K562 (cell line): ENCODE data around the gene ARPC4. TPM values are rescaled to one million over a fixed set of nuclear protein-coding genes. Genes with fewer than 3 reads are reported as not detected.
A peak's percentile ranks its signal among the peaks of the same experiment; 100 is the strongest.

Experiments
- ATAC-seq: fragments of 200-7000 bp; cut with Tn5 transposase; 3 replicates; pipeline ENCODE4 v1.9.1; 2020; ENCODE audit warnings: moderate library complexity
- BruUV-seq: library from RNA; stranded (reverse); fragments of 400-500 nt; replicated peaks from 2 replicates; lab custom pipeline; 2021; lab: Mats Ljungman, UMichigan
- CTCF ChIA-PET: fragments of 300-600 bp; formaldehyde crosslinking; extraction: SDS; loops from one replicate; lab custom pipeline; 2021; ENCODE audit warnings: low intra/inter-chr PET ratio; lab: Yijun Ruan, JAX
- POLR2A ChIA-PET: fragments of 300-600, 350-650 bp; sonication (Branson Sonifier 250); formaldehyde crosslinking; extraction: SDS; loops from one replicate; lab custom pipeline; 2021; ENCODE audit warnings: antibody characterized with exemption, inconsistent platforms; lab: Yijun Ruan, JAX
- DNase-seq, 4 experiments: peaks; one replicate each; pipeline versions ENCODE4 v3.0.0 to v3.0.0-alpha.2; 2011 to 2018; ENCODE audit warnings: low spot score in 3 of 4, mixed read lengths in 3 of 4; ENCODE audit errors: extremely low read depth in 1 of 4
- FAIRE-seq: peaks from 2 replicates; lab custom pipeline; 2011; peaks lifted over from hg19 to GRCh38; lab: Jason Lieb, UNC
- H2AFZ ChIP-seq: 2 replicates; pipeline ENCODE4 v1.6.0; 2011; ENCODE audit warnings: low read depth, low read length, control low read depth, inconsistent platforms
- H3K27ac ChIP-seq: fragments of 200-600 bp; 3 replicates; pipeline ENCODE4 v1.8.0; 2011; ENCODE audit warnings: low read depth, mild to moderate bottlenecking, control low read depth, inconsistent platforms, low read length, moderate library complexity, mixed read lengths; ENCODE audit errors: extremely low read depth
- H3K27me3 ChIP-seq, 2 experiments: fragments of 300-600 bp in 1 of 2; 2 replicates in 1 of 2; 3 replicates in 1 of 2; pipeline versions ENCODE4 v1.6.0 to v1.8.0; 2011; ENCODE audit warnings: inconsistent platforms in 2 of 2, low read length in 2 of 2, mild to moderate bottlenecking in 1 of 2, mixed read lengths in 1 of 2, moderate library complexity in 1 of 2; ENCODE audit not compliant: control insufficient read depth in 2 of 2, insufficient read depth in 2 of 2
- H3K36me3 ChIP-seq: fragments of 300-600 bp; 3 replicates; pipeline ENCODE4 v1.8.0; 2011; ENCODE audit warnings: mild to moderate bottlenecking, low read length, inconsistent platforms; ENCODE audit not compliant: control insufficient read depth, insufficient read depth
- H3K4me1 ChIP-seq, 2 experiments: fragments of 200-600 bp in 1 of 2; replicated peaks in 1 of 2; 2 replicates in 1 of 2; 3 replicates in 1 of 2; pipeline versions ENCODE4 v1.5.1 to v1.8.0; 2011; ENCODE audit warnings: inconsistent platforms in 2 of 2, low read length in 2 of 2, mild to moderate bottlenecking in 1 of 2, mixed read lengths in 1 of 2, moderate library complexity in 1 of 2; ENCODE audit not compliant: control insufficient read depth in 2 of 2, insufficient read depth in 2 of 2
- H3K4me2 ChIP-seq: 2 replicates; pipeline ENCODE4 v1.6.1; 2011; ENCODE audit warnings: low read length, control low read depth, inconsistent platforms, mixed read lengths; ENCODE audit not compliant: insufficient read depth
- H3K4me3 ChIP-seq: fragments of 200-600 bp; sonication (generic), shearing (Covaris generic); 2 replicates; pipeline ENCODE4 v1.5.1; 2016; ENCODE audit warnings: control low read depth, inconsistent platforms
- H3K79me2 ChIP-seq: fragments of 200-600 bp; 3 replicates; pipeline ENCODE4 v1.8.0; 2011; ENCODE audit warnings: low read length, inconsistent platforms; ENCODE audit not compliant: control insufficient read depth, insufficient read depth
- H3K9ac ChIP-seq, 2 experiments: 2 replicates each; pipeline versions ENCODE4 v1.6.0 to v1.6.1; 2011; ENCODE audit warnings: low read depth in 2 of 2, low read length in 2 of 2, control low read depth in 1 of 2, inconsistent platforms in 1 of 2, mild to moderate bottlenecking in 1 of 2, mixed read lengths in 1 of 2; ENCODE audit not compliant: insufficient read depth in 1 of 2
- H3K9me1 ChIP-seq: one replicate; pipeline ENCODE4 v1.6.0; 2011; ENCODE audit warnings: inconsistent platforms, mild to moderate bottlenecking, low read length, moderate library complexity; ENCODE audit not compliant: control insufficient read depth, insufficient read depth
- H3K9me3 ChIP-seq: replicated peaks from 2 replicates; pipeline ENCODE4 v1.5.1; 2011; ENCODE audit warnings: low read depth, low read length, inconsistent platforms; ENCODE audit not compliant: control insufficient read depth, insufficient read depth
- H4K20me1 ChIP-seq: replicated peaks from 2 replicates; pipeline ENCODE4 v1.6.1; 2011; ENCODE audit warnings: low read length, inconsistent platforms, mixed read lengths; ENCODE audit not compliant: control insufficient read depth, insufficient read depth
- CTCFL ChIP-seq: IDR thresholded peaks from 2 replicates; pipeline ENCODE4 v1.6.1; 2011; ENCODE audit warnings: borderline replicate concordance, low read depth, mild to moderate bottlenecking, moderate library complexity, low read length; ENCODE audit not compliant: insufficient read depth, poor library complexity, severe bottlenecking
- ETV6 ChIP-seq, 3 experiments: fragments of 150-350 bp in 1 of 3; sonication (generic) in 1 of 3; formaldehyde crosslinking in 1 of 3; IDR thresholded peaks; 2 replicates each; pipeline versions ENCODE4 v1.6.1 to v1.8.0; 2014 to 2022; ENCODE audit warnings: borderline replicate concordance in 2 of 3, low read depth in 2 of 3, antibody characterized with exemption in 1 of 3, low read length in 1 of 3, mild to moderate bottlenecking in 1 of 3, missing genetic modification reagents in 1 of 3
- FIP1L1 ChIP-seq: fragments of 200-400 bp; formaldehyde crosslinking; IDR thresholded peaks from 2 replicates; pipeline ENCODE4 v1.6.1; 2018; ENCODE audit warnings: mild to moderate bottlenecking, low read depth, low read length; ENCODE audit not compliant: poor library complexity, severe bottlenecking
- MITF ChIP-seq: IDR thresholded peaks from 2 replicates; pipeline ENCODE4 v1.6.1; 2014; ENCODE audit warnings: antibody characterized with exemption
- ZBTB7A ChIP-seq: IDR thresholded peaks from 2 replicates; pipeline ENCODE4 v1.6.1; 2011; ENCODE audit warnings: low read depth, mild to moderate bottlenecking, low read length, moderate library complexity, borderline replicate concordance; ENCODE audit not compliant: control insufficient read depth
- ZFX ChIP-seq: sonication (generic); formaldehyde crosslinking; IDR thresholded peaks from 2 replicates; pipeline ENCODE4 v1.8.0; 2022; ENCODE audit warnings: mild to moderate bottlenecking, missing genetic modification reagents, moderate library complexity
- WGBS: fragments of 100-300 bp; shearing (Covaris generic); methylation state at CpG from one replicate; pipeline ENCODE4 v1.1.6; 2016; ENCODE audit warnings: low coverage, mixed read lengths; ENCODE audit not compliant: insufficient coverage; ENCODE audit errors: missing lambda C conversion rate; 5-methylcytosine and 5-hydroxymethylcytosine counted together
- in situ Hi-C: fragments of 300-500 bp; cut with MboI; formaldehyde crosslinking; loops from 4 replicates; pipeline ENCODE4 v1.15.0; 2018; ENCODE audit warnings: inconsistent platforms, mixed read lengths
- intact Hi-C: fragments of 100-400 bp; cut with micrococcal nuclease; formaldehyde crosslinking; loops from 2 replicates; pipeline ENCODE4 v1.14.2; 2022
- polyA plus RNA-seq, 8 experiments: library from polyadenylated mRNA; depleted of rRNA in 4 of 8; stranded (reverse) in 5 of 8; unstranded in 3 of 8; fragments of >200 nt; fragmentation: Nextera tagmentation in 2 of 8; fragmentation: Illumina TruSeq in 1 of 8; extraction: Ambion mirVana in 2 of 8; extraction: Trizol in 1 of 8; gene quantifications; 2 replicates each; pipeline versions ENCODE4 v1.2.1 to v1.2.3, GENCODE V29; 2011 to 2014; ENCODE audit warnings: inconsistent platforms in 1 of 8, missing spikeins in 1 of 8
- total RNA-seq, 7 experiments: library from RNA; depleted of rRNA in 6 of 7; stranded (reverse); fragments of >200 nt in 6 of 7; fragmentation: Illumina TruSeq in 2 of 7; extraction: Trizol in 2 of 7; gene quantifications; 2 replicates each; pipeline versions ENCODE4 v1.2.1 to v1.2.3, GENCODE V29; 2011 to 2021; ENCODE audit warnings: low replicate concordance in 1 of 7

Gene ARPC4
- total and polyA plus RNA-seq, 9 of the 15 experiments (the other 6 are each of a cell fraction or from before 2014, with no cell fraction given): 20.1 to 153 (median 119) TPM

- Histone ChIP-seq H3K27me3 (no peaks in the 10 kb centered on the region), H3K4me3 (no peak overlapping the region), H3K27ac (no peak overlapping the region), H3K4me1 (peaks cover 9 to 24% of the 10 kb centered on the region in 2 experiments; a peak in 4 of 5 replicates), H3K79me2 (peaks cover 16% of the 10 kb centered on the region), H3K9me3 (no peaks in the 10 kb centered on the region), H3K4me2 (no peak overlapping the region), H3K9me1 (no peaks in the 10 kb centered on the region), H2AFZ (no peak overlapping the region), H3K9ac (peak overlapping the region in 1 of 2 experiments; percentile 37; a peak in 2 of 4 replicates), H4K20me1 (no peaks in the 10 kb centered on the region), H3K36me3 (peaks cover 57% of the 10 kb centered on the region)
- 87% methylated on average over 8 of the region's 8 CpGs for WGBS
- in situ Hi-C loops: no loop called here
- FAIRE-seq (no peak), ATAC-seq (no peak), DNase-seq (no peak)
- no TSS peak for BruUV-seq
- TF ChIP-seq ZBTB7A: no peak
- TF ChIP-seq CTCFL: no peak
- no peak for TF ChIP-seq MITF
- no peak for TF ChIP-seq FIP1L1
- TF ChIP-seq ETV6 (IDR thresholded peaks at IDR 0.05; ENCODE audit: borderline replicate concordance in 1 of 2, low read depth in 2 of 2, low read length in 1 of 2): no peak
- no peak for TF ChIP-seq ETV6 (CRISPR knock-in tag; IDR thresholded peaks at IDR 0.05; ENCODE audit: borderline replicate concordance)
- no peak for TF ChIP-seq ZFX (CRISPR knock-in tag)
- intact Hi-C loops: no loop called here
- POLR2A ChIA-PET: interaction anchor here (0.9 to 1.7 kb wide), 7 partner anchors 9 to 122 kb away, joined by 3 to 8 read pairs (median 5); no protein-coding TSS in a partner anchor
- CTCF ChIA-PET: no interaction called here
These were observed 38.2 kb upstream of the ARPC4 start for GRCh38 chr3:9754678-9755077.
